ENCODE measurements around the gene ABCA2.

ABCA2 gene

DNA sequence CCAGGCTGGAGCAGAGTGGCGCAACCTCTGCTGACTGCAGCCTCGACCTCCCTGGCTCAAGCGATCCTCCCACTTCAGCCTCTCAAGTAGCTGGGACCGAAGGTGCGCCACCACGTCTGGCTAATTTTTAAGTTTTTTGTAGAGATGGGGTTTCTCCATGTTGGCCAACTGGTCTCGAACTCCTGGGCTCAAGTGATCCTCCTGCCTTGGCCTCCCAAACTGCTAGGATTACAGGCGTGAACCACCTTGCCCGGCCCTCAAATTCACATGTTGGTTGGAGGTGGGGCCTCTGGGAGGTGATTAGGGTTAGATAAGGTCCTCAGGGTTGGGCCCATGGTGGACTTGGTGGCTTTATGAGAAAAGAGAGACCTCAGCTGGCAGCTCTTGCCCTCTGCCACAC is 65.9 kb downstream of the ABCA2 start:
- POLR2A ChIA-PET = interaction anchor here (1.2 kb wide), 1 partner anchor 11 kb away, joined by 3 read pairs; no protein-coding TSS in a partner anchor
- TF ChIP-seq FOXM1 (IDR thresholded peaks at IDR 0.05; ENCODE audit: borderline replicate concordance) (no peak), SP1 (IDR thresholded peaks at IDR 0.05) (no peak), CTBP1 (IDR thresholded peaks at IDR 0.05; ENCODE audit: borderline replicate concordance) (no peak), TARDBP (IDR thresholded peaks at IDR 0.05) (no peak), LEF1 (IDR thresholded peaks at IDR 0.05; ENCODE audit: borderline replicate concordance) (no peak), SUZ12 (IDR thresholded peaks at IDR 0.05) (no peak), PKNOX1 (IDR thresholded peaks at IDR 0.05) (no peak), L3MBTL2 (conservative IDR thresholded peaks at IDR 0.05) (no peak), FOXA1 (IDR thresholded peaks at IDR 0.05) (no peak)
- CTCF ChIA-PET = no interaction called here
- DNase-seq (ENCODE audit: extremely low spot score) = no peak

DNA sequence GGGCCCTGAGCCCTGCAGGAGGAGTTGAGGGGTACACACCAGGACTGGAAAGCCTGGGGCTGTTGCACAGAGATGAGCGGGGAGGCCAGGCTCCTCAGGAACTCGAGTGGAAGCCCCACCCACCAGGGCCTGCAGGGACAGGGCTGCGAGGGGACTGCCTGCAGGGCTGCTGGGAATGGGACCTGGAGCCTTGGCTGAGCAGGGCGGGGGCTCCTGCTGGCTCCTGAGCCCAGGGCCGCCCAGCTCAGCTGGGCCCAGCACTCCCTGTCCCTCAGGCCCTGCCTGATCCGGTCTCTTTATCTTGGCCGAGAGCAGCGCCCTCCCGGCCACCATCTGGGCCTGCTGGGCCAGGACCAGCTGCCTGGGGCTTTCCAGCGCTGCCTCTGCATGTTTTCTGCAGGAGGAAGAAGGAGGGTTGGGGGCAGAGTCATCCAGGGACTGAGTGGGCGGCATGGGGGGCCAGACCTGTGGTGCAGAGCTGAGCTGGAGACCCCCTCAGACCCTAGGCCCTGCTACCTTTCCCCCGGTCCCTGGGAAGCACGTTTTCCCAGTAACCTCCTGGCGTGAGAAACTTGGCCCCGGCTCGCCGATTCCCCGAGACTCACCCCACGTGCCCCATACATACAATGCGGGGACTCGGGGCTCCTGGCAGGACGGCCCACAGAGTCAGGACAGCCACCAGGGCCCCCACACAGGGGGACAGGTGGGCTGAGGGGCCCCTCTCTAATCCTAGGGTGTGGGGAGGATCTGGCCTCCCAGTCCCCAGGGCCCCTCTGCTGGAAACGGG is 66.6 kb downstream of the ABCA2 start:
- no peak for DNase-seq (ENCODE audit: extremely low spot score)
- ChIA-PET POLR2A (interaction anchor here (1.2 kb wide), 1 partner anchor 11 kb away, joined by 3 read pairs; no protein-coding TSS in a partner anchor), CTCF (no interaction called here)
- TF ChIP-seq PKNOX1 (IDR thresholded peaks at IDR 0.05) = no peak
- TF ChIP-seq BHLHE40 (IDR thresholded peaks at IDR 0.05; ENCODE audit: borderline replicate concordance) = no peak
- TF ChIP-seq CTBP1 (IDR thresholded peaks at IDR 0.05; ENCODE audit: borderline replicate concordance) = no peak
- TF ChIP-seq SP1 (IDR thresholded peaks at IDR 0.05) = no peak
- TF ChIP-seq FOXK2 (IDR thresholded peaks at IDR 0.05) = no peak
- no peak for TF ChIP-seq NFRKB (IDR thresholded peaks at IDR 0.05)
- no peak for TF ChIP-seq ZNF384 (IDR thresholded peaks at IDR 0.05)
- no peak for TF ChIP-seq LEF1 (IDR thresholded peaks at IDR 0.05; ENCODE audit: borderline replicate concordance)
- no peak for TF ChIP-seq HDGF (IDR thresholded peaks at IDR 0.05; ENCODE audit: borderline replicate concordance)
- no peak for TF ChIP-seq FOXM1 (IDR thresholded peaks at IDR 0.05; ENCODE audit: borderline replicate concordance)
- TF ChIP-seq L3MBTL2 (conservative IDR thresholded peaks at IDR 0.05) = no peak
- no peak for TF ChIP-seq TARDBP (IDR thresholded peaks at IDR 0.05)
- no peak for TF ChIP-seq SUZ12 (IDR thresholded peaks at IDR 0.05)
- TF ChIP-seq FOXA1 (IDR thresholded peaks at IDR 0.05) = no peak
- TF ChIP-seq ARNT (IDR thresholded peaks at IDR 0.05) = no peak

- ChIA-PET CTCF (interaction anchor here (1.1 kb wide), 1 partner anchor 14 kb away, joined by 3 read pairs; no protein-coding TSS in a partner anchor), POLR2A (interaction anchor here (1.2 kb wide), 1 partner anchor 10 kb away, joined by 3 read pairs; no protein-coding TSS in a partner anchor)
- DNase-seq (ENCODE audit: extremely low spot score) = no peak
- no peak for TF ChIP-seq TARDBP (IDR thresholded peaks at IDR 0.05)
- TF ChIP-seq FOXA1 (IDR thresholded peaks at IDR 0.05) = no peak
- TF ChIP-seq NFRKB (IDR thresholded peaks at IDR 0.05) = no peak
- TF ChIP-seq SP1 (IDR thresholded peaks at IDR 0.05) = no peak
- TF ChIP-seq BHLHE40 (IDR thresholded peaks at IDR 0.05; ENCODE audit: borderline replicate concordance) = no peak
- no peak for TF ChIP-seq CTBP1 (IDR thresholded peaks at IDR 0.05; ENCODE audit: borderline replicate concordance)
Observed at GRCh38 chr9:136960938-136961275, 67.1 kb downstream of the ABCA2 start.

GRCh38 chr9:136960212-136960937 is 67.7 kb downstream of the ABCA2 start:
- POLR2A ChIA-PET = interaction anchor here (0.7 kb wide), 1 partner anchor 9 kb away, joined by 3 read pairs; no protein-coding TSS in a partner anchor
- CTCF ChIA-PET = interaction anchor here (0.9 to 1.1 kb wide), 2 partner anchors 15 to 69 kb away, joined by 3 read pairs; no protein-coding TSS in a partner anchor
- TF ChIP-seq SP1 (IDR thresholded peaks at IDR 0.05) (no peak), ELF4 (IDR thresholded peaks at IDR 0.05) (no peak), FOXK2 (IDR thresholded peaks at IDR 0.05) (no peak), LEF1 (IDR thresholded peaks at IDR 0.05; ENCODE audit: borderline replicate concordance) (no peak), HDGF (IDR thresholded peaks at IDR 0.05; ENCODE audit: borderline replicate concordance) (no peak), NFRKB (IDR thresholded peaks at IDR 0.05) (no peak), FOXA1 (IDR thresholded peaks at IDR 0.05) (no peak), BHLHE40 (IDR thresholded peaks at IDR 0.05; ENCODE audit: borderline replicate concordance) (no peak), L3MBTL2 (conservative IDR thresholded peaks at IDR 0.05) (no peak), CTBP1 (IDR thresholded peaks at IDR 0.05; ENCODE audit: borderline replicate concordance) (no peak), SUZ12 (IDR thresholded peaks at IDR 0.05) (no peak)
- no peak for DNase-seq (ENCODE audit: extremely low spot score)

DNA sequence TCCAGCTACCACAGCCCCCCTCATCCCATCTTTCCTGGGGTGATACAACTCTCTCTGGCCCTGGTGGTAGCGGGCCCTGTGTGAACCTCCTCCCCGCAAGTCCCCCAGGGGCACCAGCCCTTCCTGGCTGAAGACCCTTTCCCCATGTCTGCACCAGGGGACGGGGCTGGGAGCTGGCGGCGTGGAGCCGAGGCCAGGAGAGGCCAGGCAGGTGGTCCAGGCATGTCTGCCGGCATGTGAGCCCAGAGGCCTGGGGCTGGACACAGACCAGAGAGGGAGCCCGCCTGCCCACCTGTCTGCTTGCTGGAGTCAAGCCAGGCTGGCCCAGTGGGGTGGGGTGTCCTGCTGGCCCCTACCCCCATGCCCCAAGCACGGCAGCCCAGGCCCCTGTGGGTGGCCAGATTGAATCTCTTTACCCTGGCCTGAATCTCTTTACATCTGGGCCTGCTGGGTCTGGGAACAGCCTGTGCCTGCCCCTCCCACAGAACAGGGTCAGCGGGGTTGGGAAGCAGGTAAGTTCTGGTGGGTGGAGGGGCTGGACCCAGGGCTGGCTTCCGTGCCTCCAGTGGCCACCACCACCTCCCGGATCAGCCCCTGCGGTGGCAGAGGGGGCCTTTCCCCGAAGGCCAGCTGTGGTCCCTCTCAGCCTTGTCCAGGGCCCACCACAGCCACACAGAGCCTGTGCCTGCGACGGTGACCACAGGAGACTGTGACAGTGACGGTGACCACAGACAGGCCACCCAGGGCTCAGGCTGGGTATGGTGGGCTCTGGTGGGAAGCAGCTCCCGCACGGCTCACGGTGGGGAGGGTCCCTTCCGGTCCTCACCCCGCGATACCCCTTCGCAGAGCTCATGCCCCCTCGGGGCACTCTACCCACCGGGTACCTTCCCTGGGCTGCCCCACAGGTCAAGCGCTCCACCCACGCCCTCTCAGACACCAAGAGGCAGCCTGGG is 68.9 kb downstream of the ABCA2 start:
- TF ChIP-seq CTBP1 (IDR thresholded peaks at IDR 0.05; ENCODE audit: borderline replicate concordance) (no peak), SUZ12 (IDR thresholded peaks at IDR 0.05) (no peak), ARNT (IDR thresholded peaks at IDR 0.05) (no peak), ELF4 (IDR thresholded peaks at IDR 0.05) (no peak), FOXA1 (IDR thresholded peaks at IDR 0.05) (no peak), LEF1 (IDR thresholded peaks at IDR 0.05; ENCODE audit: borderline replicate concordance) (no peak), L3MBTL2 (conservative IDR thresholded peaks at IDR 0.05) (no peak), FOXK2 (IDR thresholded peaks at IDR 0.05) (no peak), FOXM1 (IDR thresholded peaks at IDR 0.05; ENCODE audit: borderline replicate concordance) (no peak), BHLHE40 (IDR thresholded peaks at IDR 0.05; ENCODE audit: borderline replicate concordance) (no peak), PKNOX1 (IDR thresholded peaks at IDR 0.05) (no peak), TARDBP (IDR thresholded peaks at IDR 0.05) (no peak), NFRKB (IDR thresholded peaks at IDR 0.05) (no peak), HDGF (IDR thresholded peaks at IDR 0.05; ENCODE audit: borderline replicate concordance) (no peak), ZNF384 (IDR thresholded peaks at IDR 0.05) (no peak), SP1 (IDR thresholded peaks at IDR 0.05) (no peak)
- ChIA-PET POLR2A (interaction anchor here (0.7 kb wide), 1 partner anchor 8 kb away, joined by 3 read pairs; no protein-coding TSS in a partner anchor), CTCF (interaction anchor here (0.9 kb wide), 1 partner anchor 70 kb away, joined by 3 read pairs; no protein-coding TSS in a partner anchor)
- DNase-seq (ENCODE audit: extremely low spot score) = no peak
